SKM-1 (cell line): Measurements from ENCODE around the gene GUCY2D.
"Not testable (repeated sequence)": the region's sequence is repeated elsewhere in the genome, so short reads cannot be mapped to it uniquely, and the experiment has no call there.

ENCODE experiments used
- DNase-seq: peaks from one replicate; lab custom pipeline; 2025; ENCODE audit not compliant: unreplicated experiment; lab: John Stamatoyannopoulos, UW

GUCY2D gene

GRCh38 chr17:8041979-8042378 lies 39.6 kb downstream of the GUCY2D start:
- DNase-seq: no peak

- DNase-seq: no peak
Observed at GRCh38 chr17:8044819-8045810, 42.7 kb downstream of the GUCY2D start.

GRCh38 chr17:8046306-8046928 lies 44.0 kb downstream of the GUCY2D start:
- no peak for DNase-seq

- DNase-seq: no peak
Observed at GRCh38 chr17:8046929-8047768, 44.7 kb downstream of the GUCY2D start.

GRCh38 chr17:8047769-8048110 lies 45.3 kb downstream of the GUCY2D start:
- DNase-seq: no peak

- no peak for DNase-seq
Observed at GRCh38 chr17:8048236-8048635, 45.8 kb downstream of the GUCY2D start.

- DNase-seq: no peak
Observed at GRCh38 chr17:8048736-8049135, 46.3 kb downstream of the GUCY2D start.

GRCh38 chr17:8051831-8052230 lies 49.4 kb downstream of the GUCY2D start:
- no peak for DNase-seq

- no peak for DNase-seq
Observed at GRCh38 chr17:8052256-8053252, 50.1 kb downstream of the GUCY2D start.

- no peak for DNase-seq
Observed at GRCh38 chr17:8053600-8053999, 51.2 kb downstream of the GUCY2D start.

- no peak for DNase-seq
Observed at GRCh38 chr17:8055851-8056231, 53.4 kb downstream of the GUCY2D start.

- DNase-seq: peak; percentile 36
Observed at GRCh38 chr17:8056232-8056975, 54.0 kb downstream of the GUCY2D start.

GRCh38 chr17:8056976-8057625 lies 54.7 kb downstream of the GUCY2D start:
- DNase-seq: no peak

GRCh38 chr17:8057691-8058114 lies 55.3 kb downstream of the GUCY2D start:
- peak; percentile 43 for DNase-seq

- DNase-seq: no peak
Observed at GRCh38 chr17:8059131-8059530, 56.7 kb downstream of the GUCY2D start.

GRCh38 chr17:8060274-8060673 lies 57.9 kb downstream of the GUCY2D start:
- no peak for DNase-seq

- not testable (repeated sequence) for DNase-seq
Observed at GRCh38 chr17:8061851-8062250, 59.4 kb downstream of the GUCY2D start.

GRCh38 chr17:8062435-8062806 lies 60.0 kb downstream of the GUCY2D start:
- DNase-seq: no peak
